ENCODE results near the gene CHMP1B.

The CHMP1B gene

DNA sequence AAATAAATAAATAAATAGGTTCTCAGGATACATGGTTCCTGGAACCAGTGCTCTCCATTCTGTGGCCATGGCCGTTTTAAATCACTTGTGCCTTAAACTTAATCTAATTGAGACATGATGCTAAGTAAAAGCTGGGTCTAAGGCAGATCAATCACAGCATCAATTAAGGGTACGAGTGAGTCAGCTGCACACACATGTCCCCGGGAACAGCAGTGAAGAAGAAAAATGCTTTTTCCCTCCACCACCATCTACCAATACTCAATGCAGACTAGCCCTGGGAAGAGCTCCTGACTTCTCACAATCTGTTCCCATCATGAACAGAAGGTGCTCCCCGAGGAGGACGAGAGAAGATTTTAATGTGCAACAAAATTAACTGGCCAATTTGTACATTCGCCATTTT is 6.8 kb upstream of the CHMP1B start:
- Histone ChIP-seq H3K27me3 (ENCODE audit: control insufficient read depth in 1 of 2, insufficient read depth in 1 of 2, low read length in 2 of 2) (no peaks in the 10 kb centered on the region), H3K4me1 (ENCODE audit: control insufficient read depth, insufficient read depth, low read depth, low read length) (peaks cover 2% of the 10 kb centered on the region), H3K27ac (ENCODE audit: low read length, poor library complexity, severe bottlenecking) (no peak overlapping the region), H2BK120ac (ENCODE audit: low read depth, low read length) (no peak overlapping the region), H4K8ac (ENCODE audit: low read length) (no peak overlapping the region), H3K18ac (ENCODE audit: low read depth in 1 of 2, low read length in 2 of 2) (no peak overlapping the region), H3K4ac (ENCODE audit: low read depth in 1 of 2, low read length in 2 of 2) (no peak overlapping the region), H2BK5ac (ENCODE audit: low read depth, low read length, poor library complexity, severe bottlenecking) (no peak overlapping the region), H2AK5ac (ENCODE audit: low read length, severe bottlenecking) (no peak overlapping the region), H3K23ac (ENCODE audit: low read length in 2 of 2) (no peak overlapping the region), H3K4me2 (ENCODE audit: low read length, poor library complexity, severe bottlenecking) (no peak overlapping the region), H3K79me1 (replicated peaks; ENCODE audit: low read length, poor library complexity, severe bottlenecking) (no peaks in the 10 kb centered on the region), H3K9ac (ENCODE audit: low read length) (no peak overlapping the region), H2AFZ (ENCODE audit: low read depth, low read length) (no peak overlapping the region), H4K91ac (ENCODE audit: low read length) (no peak overlapping the region), H3K9me3 (ENCODE audit: control insufficient read depth, low read length) (no peaks in the 10 kb centered on the region), H3K36me3 (ENCODE audit: control insufficient read depth in 1 of 2, insufficient read depth in 2 of 2, low read depth in 1 of 2, low read length in 2 of 2) (no peaks in the 10 kb centered on the region), H2BK15ac (ENCODE audit: low read depth, poor library complexity, severe bottlenecking) (no peak overlapping the region), H2BK12ac (ENCODE audit: low read length in 2 of 2) (no peak overlapping the region), H3K14ac (ENCODE audit: low read length in 2 of 2) (no peak overlapping the region), H3K4me3 (ENCODE audit: insufficient read depth in 1 of 2, low read depth in 1 of 2, low read length in 2 of 2) (no peak overlapping the region)
- WGBS, result 97% methylated on average over 5 of the region's 6 CpGs
- no peak for DNase-seq

DNA sequence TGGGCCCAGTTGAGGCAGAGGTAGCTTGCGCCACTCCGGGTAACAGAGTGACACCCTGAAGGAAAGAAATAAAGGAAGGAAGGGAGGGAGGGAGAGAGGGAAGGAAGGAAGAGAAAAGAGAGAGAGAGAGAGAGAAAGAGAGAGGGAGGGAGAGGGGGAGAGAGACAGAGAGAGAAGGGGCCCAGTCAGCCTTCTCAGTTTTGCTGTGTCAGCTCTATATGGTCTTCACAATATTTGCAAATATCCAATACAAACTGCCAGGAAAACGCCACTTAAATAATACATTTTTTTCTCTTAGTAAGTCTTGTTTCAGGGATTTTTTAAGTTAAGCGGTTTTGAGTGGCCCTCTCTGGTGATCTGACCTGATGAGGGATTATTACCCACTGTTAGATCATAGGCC is 5.6 kb upstream of the CHMP1B start:
- Histone ChIP-seq H3K36me3 (ENCODE audit: control insufficient read depth in 1 of 2, insufficient read depth in 2 of 2, low read depth in 1 of 2, low read length in 2 of 2) (no peaks in the 10 kb centered on the region), H3K4me1 (ENCODE audit: control insufficient read depth, insufficient read depth, low read depth, low read length) (peaks cover 4% of the 10 kb centered on the region), H3K18ac (ENCODE audit: low read depth in 1 of 2, low read length in 2 of 2) (no peak overlapping the region), H4K8ac (ENCODE audit: low read length) (no peak overlapping the region), H3K4ac (ENCODE audit: low read depth in 1 of 2, low read length in 2 of 2) (no peak overlapping the region), H2BK15ac (ENCODE audit: low read depth, poor library complexity, severe bottlenecking) (no peak overlapping the region), H2BK5ac (ENCODE audit: low read depth, low read length, poor library complexity, severe bottlenecking) (no peak overlapping the region), H4K91ac (ENCODE audit: low read length) (no peak overlapping the region), H3K23ac (ENCODE audit: low read length in 2 of 2) (no peak overlapping the region), H3K79me1 (replicated peaks; ENCODE audit: low read length, poor library complexity, severe bottlenecking) (no peaks in the 10 kb centered on the region), H2AK5ac (ENCODE audit: low read length, severe bottlenecking) (no peak overlapping the region), H3K14ac (ENCODE audit: low read length in 2 of 2) (no peak overlapping the region), H3K27me3 (ENCODE audit: control insufficient read depth in 1 of 2, insufficient read depth in 1 of 2, low read length in 2 of 2) (no peaks in the 10 kb centered on the region), H3K4me3 (ENCODE audit: insufficient read depth in 1 of 2, low read depth in 1 of 2, low read length in 2 of 2) (no peak overlapping the region), H3K27ac (ENCODE audit: low read length, poor library complexity, severe bottlenecking) (no peak overlapping the region), H3K9ac (ENCODE audit: low read length) (no peak overlapping the region), H2BK120ac (ENCODE audit: low read depth, low read length) (no peak overlapping the region), H2AFZ (ENCODE audit: low read depth, low read length) (no peak overlapping the region), H3K4me2 (ENCODE audit: low read length, poor library complexity, severe bottlenecking) (no peak overlapping the region), H3K9me3 (ENCODE audit: control insufficient read depth, low read length) (no peaks in the 10 kb centered on the region), H2BK12ac (ENCODE audit: low read length in 2 of 2) (no peak overlapping the region)
- 82% methylated on average over 3 of the region's 4 CpGs for WGBS
- no peak for DNase-seq

- 84% methylated on average over 4 of the region's 4 CpGs for WGBS
- Histone ChIP-seq H3K14ac (ENCODE audit: low read length in 2 of 2) (no peak overlapping the region), H3K9ac (ENCODE audit: low read length) (no peak overlapping the region), H2AFZ (ENCODE audit: low read depth, low read length) (no peak overlapping the region), H2BK15ac (ENCODE audit: low read depth, poor library complexity, severe bottlenecking) (no peak overlapping the region), H3K18ac (ENCODE audit: low read depth in 1 of 2, low read length in 2 of 2) (no peak overlapping the region), H2AK5ac (ENCODE audit: low read length, severe bottlenecking) (no peak overlapping the region), H3K9me3 (ENCODE audit: control insufficient read depth, low read length) (no peaks in the 10 kb centered on the region), H3K27me3 (ENCODE audit: control insufficient read depth in 1 of 2, insufficient read depth in 1 of 2, low read length in 2 of 2) (no peaks in the 10 kb centered on the region), H4K8ac (ENCODE audit: low read length) (no peak overlapping the region), H2BK120ac (ENCODE audit: low read depth, low read length) (no peak overlapping the region), H3K4me1 (ENCODE audit: control insufficient read depth, insufficient read depth, low read depth, low read length) (peaks cover 2% of the 10 kb centered on the region), H3K4me3 (ENCODE audit: insufficient read depth in 1 of 2, low read depth in 1 of 2, low read length in 2 of 2) (no peak overlapping the region), H3K27ac (ENCODE audit: low read length, poor library complexity, severe bottlenecking) (no peak overlapping the region), H3K36me3 (ENCODE audit: control insufficient read depth in 1 of 2, insufficient read depth in 2 of 2, low read depth in 1 of 2, low read length in 2 of 2) (no peaks in the 10 kb centered on the region), H3K79me1 (replicated peaks; ENCODE audit: low read length, poor library complexity, severe bottlenecking) (no peaks in the 10 kb centered on the region), H2BK12ac (ENCODE audit: low read length in 2 of 2) (no peak overlapping the region), H2BK5ac (ENCODE audit: low read depth, low read length, poor library complexity, severe bottlenecking) (no peak overlapping the region), H3K23ac (ENCODE audit: low read length in 2 of 2) (no peak overlapping the region), H3K4me2 (ENCODE audit: low read length, poor library complexity, severe bottlenecking) (no peak overlapping the region), H3K4ac (ENCODE audit: low read depth in 1 of 2, low read length in 2 of 2) (no peak overlapping the region), H4K91ac (ENCODE audit: low read length) (no peak overlapping the region)
- no peak for DNase-seq
Measured at GRCh38 chr18:11847811-11848210, 3.4 kb upstream of the CHMP1B start.

DNA sequence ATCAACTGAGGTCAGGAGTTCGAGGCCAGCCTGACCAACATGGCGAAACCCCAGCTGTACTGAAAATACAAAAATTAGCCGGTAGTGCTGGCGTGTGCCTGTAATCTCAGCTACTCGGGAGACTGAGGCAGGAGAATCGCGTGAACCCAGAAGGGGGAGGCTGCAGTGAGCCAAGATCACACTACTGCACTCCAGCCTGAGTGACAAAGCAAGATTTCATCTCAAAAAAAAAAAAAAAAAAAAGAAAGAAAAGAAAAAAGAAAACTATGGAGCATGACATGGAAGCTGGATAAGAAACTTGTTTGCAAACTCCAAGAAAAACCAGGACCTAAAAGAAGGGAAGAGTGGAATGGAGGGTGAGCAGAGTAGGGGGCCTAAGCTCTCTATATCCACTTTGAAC is 1.9 kb upstream of the CHMP1B start:
- H4K91ac ChIP-seq (ENCODE audit: low read length), result no peak overlapping the region
- no peak overlapping the region for H3K4me3 ChIP-seq (ENCODE audit: insufficient read depth in 1 of 2, low read depth in 1 of 2, low read length in 2 of 2)
- no peaks in the 10 kb centered on the region for H3K9me3 ChIP-seq (ENCODE audit: control insufficient read depth, low read length)
- no peak for DNase-seq
- H3K18ac ChIP-seq (ENCODE audit: low read depth in 1 of 2, low read length in 2 of 2), result no peak overlapping the region
- peak overlapping the region; percentile 100 for H3K9ac ChIP-seq (ENCODE audit: low read length)
- peaks cover 2% of the 10 kb centered on the region for H3K4me1 ChIP-seq (ENCODE audit: control insufficient read depth, insufficient read depth, low read depth, low read length)
- H3K36me3 ChIP-seq (ENCODE audit: control insufficient read depth in 1 of 2, insufficient read depth in 2 of 2, low read depth in 1 of 2, low read length in 2 of 2), result peaks cover 0 to 3% of the 10 kb centered on the region in 2 experiments
- no peak overlapping the region for H2BK12ac ChIP-seq (ENCODE audit: low read length in 2 of 2)
- H2AFZ ChIP-seq (ENCODE audit: low read depth, low read length), result no peak overlapping the region
- no peak overlapping the region for H3K27ac ChIP-seq (ENCODE audit: low read length, poor library complexity, severe bottlenecking)
- no peak overlapping the region for H3K4me2 ChIP-seq (ENCODE audit: low read length, poor library complexity, severe bottlenecking)
- no peak overlapping the region for H2BK5ac ChIP-seq (ENCODE audit: low read depth, low read length, poor library complexity, severe bottlenecking)
- no peaks in the 10 kb centered on the region for H3K79me1 ChIP-seq (replicated peaks; ENCODE audit: low read length, poor library complexity, severe bottlenecking)
- H3K23ac ChIP-seq (ENCODE audit: low read length in 2 of 2), result no peak overlapping the region
- H4K8ac ChIP-seq (ENCODE audit: low read length), result no peak overlapping the region
- H2BK15ac ChIP-seq (ENCODE audit: low read depth, poor library complexity, severe bottlenecking), result no peak overlapping the region
- no peak overlapping the region for H2AK5ac ChIP-seq (ENCODE audit: low read length, severe bottlenecking)
- no peak overlapping the region for H3K14ac ChIP-seq (ENCODE audit: low read length in 2 of 2)
- H2BK120ac ChIP-seq (ENCODE audit: low read depth, low read length), result no peak overlapping the region
- WGBS, result 83% methylated on average over 4 of the region's 7 CpGs
- H3K4ac ChIP-seq (ENCODE audit: low read depth in 1 of 2, low read length in 2 of 2), result no peak overlapping the region
- H3K27me3 ChIP-seq (ENCODE audit: control insufficient read depth in 1 of 2, insufficient read depth in 1 of 2, low read length in 2 of 2), result no peaks in the 10 kb centered on the region
